Fibroblast of lung (primary cell): ENCODE data around the gene DYNLT3.

Experiments
- EZH2 ChIP-seq: IDR thresholded peaks from 2 replicates; pipeline ENCODE4 v1.5.1; 2012; ENCODE audit warnings: low read length, control low read depth, mild to moderate bottlenecking; ENCODE audit errors: missing control alignments
- TF ChIP-seq, protein P1 (sequence below), 2 donors: IDR thresholded peaks in 1 of 2; conservative IDR thresholded peaks in 1 of 2; 1 replicate in 1 of 2; 2 replicates in 1 of 2; pipeline ENCODE4 v1.5.1; 2011 to 2012; ENCODE audit warnings: low read length in 2 of 2, control low read depth in 1 of 2, inconsistent platforms in 1 of 2, low read depth in 1 of 2, mild to moderate bottlenecking in 1 of 2

DNA sequence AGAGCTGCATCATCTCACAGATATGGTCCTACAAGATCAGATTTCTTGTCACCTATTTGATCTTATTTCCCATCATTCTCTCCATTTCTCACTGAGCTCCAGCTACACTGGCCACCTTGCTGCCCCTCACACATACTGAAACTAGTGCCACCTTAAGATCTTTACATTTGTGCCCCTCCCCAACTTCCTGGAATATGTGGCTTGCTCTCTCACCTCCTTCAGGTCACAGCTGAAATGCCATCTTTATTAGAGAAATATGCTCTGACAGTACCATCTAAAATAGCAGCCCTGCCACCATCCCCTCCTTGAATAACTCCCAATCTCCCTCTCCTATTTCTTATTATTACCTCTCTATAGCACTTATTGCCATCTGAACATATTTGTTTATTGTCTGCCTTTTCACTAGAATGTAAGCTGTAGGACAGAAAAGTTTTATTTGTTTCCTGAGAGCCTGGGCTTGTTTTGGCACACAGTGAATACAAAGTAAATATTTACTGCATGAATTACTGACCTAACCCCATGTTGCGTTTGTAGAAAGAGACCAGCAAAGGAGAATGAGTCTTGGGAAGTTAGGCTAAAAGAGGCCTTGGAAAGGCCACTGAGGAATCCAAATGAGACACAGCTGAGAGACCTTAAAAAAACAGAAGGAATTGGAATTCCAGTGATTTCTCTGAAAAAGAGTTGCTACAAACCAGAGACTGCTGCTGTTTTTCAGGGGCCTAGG is 22.7 kb downstream of the DYNLT3 start:
- TF ChIP-seq EZH2: no peak
- TF ChIP-seq, protein P1, sequence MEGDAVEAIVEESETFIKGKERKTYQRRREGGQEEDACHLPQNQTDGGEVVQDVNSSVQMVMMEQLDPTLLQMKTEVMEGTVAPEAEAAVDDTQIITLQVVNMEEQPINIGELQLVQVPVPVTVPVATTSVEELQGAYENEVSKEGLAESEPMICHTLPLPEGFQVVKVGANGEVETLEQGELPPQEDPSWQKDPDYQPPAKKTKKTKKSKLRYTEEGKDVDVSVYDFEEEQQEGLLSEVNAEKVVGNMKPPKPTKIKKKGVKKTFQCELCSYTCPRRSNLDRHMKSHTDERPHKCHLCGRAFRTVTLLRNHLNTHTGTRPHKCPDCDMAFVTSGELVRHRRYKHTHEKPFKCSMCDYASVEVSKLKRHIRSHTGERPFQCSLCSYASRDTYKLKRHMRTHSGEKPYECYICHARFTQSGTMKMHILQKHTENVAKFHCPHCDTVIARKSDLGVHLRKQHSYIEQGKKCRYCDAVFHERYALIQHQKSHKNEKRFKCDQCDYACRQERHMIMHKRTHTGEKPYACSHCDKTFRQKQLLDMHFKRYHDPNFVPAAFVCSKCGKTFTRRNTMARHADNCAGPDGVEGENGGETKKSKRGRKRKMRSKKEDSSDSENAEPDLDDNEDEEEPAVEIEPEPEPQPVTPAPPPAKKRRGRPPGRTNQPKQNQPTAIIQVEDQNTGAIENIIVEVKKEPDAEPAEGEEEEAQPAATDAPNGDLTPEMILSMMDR (conservative IDR thresholded peaks at IDR 0.05 in 1 of 2, IDR thresholded peaks at IDR 0.05 in 1 of 2; ENCODE audit: low read depth in 1 of 2, low read length in 2 of 2): no peak
